GM06990 (cell line): ENCODE measurements around the gene PTPN5.

Experiments
- DNase-seq: peaks from one replicate; pipeline ENCODE4 v3.0.0-alpha.2; 2011; ENCODE audit not compliant: insufficient read length; ENCODE audit errors: extremely low read depth
- H3K27me3 ChIP-seq: replicated peaks from 2 replicates; pipeline ENCODE4 v1.6.0; 2011; ENCODE audit warnings: low read length; ENCODE audit not compliant: control insufficient read depth, insufficient read depth
- H3K36me3 ChIP-seq: 2 replicates; pipeline ENCODE4 v1.5.1; 2011; ENCODE audit warnings: low read length; ENCODE audit not compliant: control insufficient read depth, insufficient read depth
- H3K4me3 ChIP-seq: replicated peaks from 2 replicates; pipeline ENCODE4 v1.5.1; 2011; ENCODE audit warnings: low read depth, mild to moderate bottlenecking, control low read depth, low read length
- CTCF ChIP-seq: IDR thresholded peaks from 2 replicates; pipeline ENCODE4 v1.5.1; 2011; ENCODE audit warnings: low read length, control low read depth, mild to moderate bottlenecking, inconsistent platforms; ENCODE audit not compliant: insufficient read depth, poor library complexity, severe bottlenecking

Gene PTPN5

GRCh38 chr11:18706330-18707243 is 85.0 kb downstream of the PTPN5 start:
- Histone ChIP-seq H3K36me3 (no peaks in the 10 kb centered on the region), H3K27me3 (no peaks in the 10 kb centered on the region; the same call in 1 of the 2 replicates), H3K4me3 (peak overlapping the region; percentile 58)
- no peak for TF ChIP-seq CTCF
- DNase-seq = no peak

- H3K4me3 ChIP-seq = peak overlapping the region; percentile 58
- no peak for TF ChIP-seq CTCF
- H3K27me3 ChIP-seq = no peaks in the 10 kb centered on the region; the same call in 1 of the 2 replicates
- H3K36me3 ChIP-seq = no peaks in the 10 kb centered on the region
- DNase-seq = no peak
Measured at GRCh38 chr11:18705651-18706281, 85.8 kb downstream of the PTPN5 start.

- H3K27me3 ChIP-seq = no peaks in the 10 kb centered on the region; the same call in 1 of the 2 replicates
- no peak for DNase-seq
- no peaks in the 10 kb centered on the region for H3K36me3 ChIP-seq
- no peak for TF ChIP-seq CTCF
- no peak overlapping the region for H3K4me3 ChIP-seq
Measured at GRCh38 chr11:18704698-18705097, 86.9 kb downstream of the PTPN5 start.

- no peak for DNase-seq
- H3K36me3 ChIP-seq = no peaks in the 10 kb centered on the region
- TF ChIP-seq CTCF = no peak
- H3K4me3 ChIP-seq = no peak overlapping the region
- no peaks in the 10 kb centered on the region; the same call in 1 of the 2 replicates for H3K27me3 ChIP-seq
Measured at GRCh38 chr11:18704045-18704645, 87.5 kb downstream of the PTPN5 start.

- Histone ChIP-seq H3K27me3 (no peaks in the 10 kb centered on the region; the same call in 1 of the 2 replicates), H3K36me3 (no peaks in the 10 kb centered on the region), H3K4me3 (no peak overlapping the region)
- DNase-seq = no peak
- TF ChIP-seq CTCF = no peak
Measured at GRCh38 chr11:18703001-18703763, 88.4 kb downstream of the PTPN5 start.
